ENCODE measurements around the gene NFIB. TPM values are rescaled to one million over a fixed set of nuclear protein-coding genes. Genes with fewer than 3 reads are reported as not detected.

The NFIB gene
- total and polyA plus RNA-seq, 2 of the 13 experiments (the other 11 are each of a cell fraction or from before 2014, with no cell fraction given): 0.98 to 4.6 TPM

DNA sequence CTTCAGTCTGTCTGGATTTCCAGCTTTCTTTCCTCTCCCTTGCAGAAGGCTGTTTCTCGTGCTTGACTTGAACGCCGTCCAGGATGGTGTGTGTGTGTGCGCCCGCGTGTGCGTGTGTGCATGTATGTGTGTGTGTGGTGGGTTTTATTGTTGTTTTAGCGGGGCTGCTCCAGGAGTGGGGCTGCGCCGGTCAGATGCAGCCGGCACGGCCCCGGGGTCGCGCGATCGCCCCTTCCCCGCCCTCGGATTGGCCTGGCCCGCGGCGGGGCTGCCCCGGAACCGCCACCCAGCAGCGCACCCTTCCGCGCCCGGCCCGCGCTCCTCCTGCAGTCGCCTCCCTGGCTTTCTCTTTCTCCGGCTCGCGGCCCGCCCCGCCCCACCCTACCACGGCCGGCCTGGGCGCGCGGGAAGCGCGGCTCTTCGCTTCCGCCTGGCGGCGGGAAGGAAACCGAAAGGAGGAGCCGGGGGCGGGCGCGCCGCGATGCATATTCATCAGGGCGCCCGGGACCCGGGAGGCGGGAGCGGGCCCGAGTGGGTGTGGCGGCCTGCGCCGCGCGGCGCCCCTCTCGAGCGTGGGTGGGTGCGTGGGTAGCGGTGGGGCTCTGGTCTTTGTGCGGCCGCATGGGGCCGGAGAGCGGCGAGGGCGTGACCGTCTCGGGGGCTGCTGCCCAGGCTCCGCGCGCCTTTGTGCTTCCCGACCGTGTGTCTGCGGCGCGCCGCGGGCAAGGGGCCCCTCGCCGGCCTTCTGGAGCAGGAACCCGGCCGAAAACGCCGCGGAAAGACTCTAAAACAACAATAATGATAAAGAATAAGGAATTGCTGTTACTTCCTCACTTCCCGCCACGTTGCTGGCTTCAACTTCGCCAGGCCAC lies 8.5 kb upstream of the NFIB start (continued):
- TF ChIP-seq ZNF713 (CRISPR knock-in tag; IDR thresholded peaks at IDR 0.05) (no peak), SRY (CRISPR knock-in tag; IDR thresholded peaks at IDR 0.05) (no peak), TOE1 (CRISPR knock-in tag; IDR thresholded peaks at IDR 0.05) (peak; percentile 24; the same call in 1 of the 2 replicates), ZMYM4 (CRISPR knock-in tag; IDR thresholded peaks at IDR 0.05) (peak; percentile 80), KLF12 (CRISPR knock-in tag; IDR thresholded peaks at IDR 0.05; ENCODE audit: borderline replicate concordance) (peak; percentile 79; the same call in 1 of the 2 replicates), SP2 (CRISPR knock-in tag; IDR thresholded peaks at IDR 0.05) (no peak), ZNF543 (CRISPR knock-in tag; IDR thresholded peaks at IDR 0.05) (0 out of 2 replicates have a peak, but pooled peaks have one; percentile 80), CBX1 (IDR thresholded peaks at IDR 0.05; ENCODE audit: low read depth) (peak; percentile 70)
- TF ChIP-seq, protein P1, sequence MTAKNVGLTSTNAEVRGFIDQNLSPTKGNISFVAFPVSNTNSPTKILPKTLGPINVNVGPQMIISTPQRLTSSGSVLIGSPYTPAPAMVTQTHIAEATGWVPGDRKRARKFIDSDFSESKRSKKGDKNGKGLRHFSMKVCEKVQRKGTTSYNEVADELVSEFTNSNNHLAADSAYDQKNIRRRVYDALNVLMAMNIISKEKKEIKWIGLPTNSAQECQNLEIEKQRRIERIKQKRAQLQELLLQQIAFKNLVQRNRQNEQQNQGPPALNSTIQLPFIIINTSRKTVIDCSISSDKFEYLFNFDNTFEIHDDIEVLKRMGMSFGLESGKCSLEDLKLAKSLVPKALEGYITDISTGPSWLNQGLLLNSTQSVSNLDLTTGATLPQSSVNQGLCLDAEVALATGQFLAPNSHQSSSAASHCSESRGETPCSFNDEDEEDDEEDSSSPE (CRISPR knock-in tag; IDR thresholded peaks at IDR 0.05): peak; percentile 92
- TF ChIP-seq, protein P2, sequence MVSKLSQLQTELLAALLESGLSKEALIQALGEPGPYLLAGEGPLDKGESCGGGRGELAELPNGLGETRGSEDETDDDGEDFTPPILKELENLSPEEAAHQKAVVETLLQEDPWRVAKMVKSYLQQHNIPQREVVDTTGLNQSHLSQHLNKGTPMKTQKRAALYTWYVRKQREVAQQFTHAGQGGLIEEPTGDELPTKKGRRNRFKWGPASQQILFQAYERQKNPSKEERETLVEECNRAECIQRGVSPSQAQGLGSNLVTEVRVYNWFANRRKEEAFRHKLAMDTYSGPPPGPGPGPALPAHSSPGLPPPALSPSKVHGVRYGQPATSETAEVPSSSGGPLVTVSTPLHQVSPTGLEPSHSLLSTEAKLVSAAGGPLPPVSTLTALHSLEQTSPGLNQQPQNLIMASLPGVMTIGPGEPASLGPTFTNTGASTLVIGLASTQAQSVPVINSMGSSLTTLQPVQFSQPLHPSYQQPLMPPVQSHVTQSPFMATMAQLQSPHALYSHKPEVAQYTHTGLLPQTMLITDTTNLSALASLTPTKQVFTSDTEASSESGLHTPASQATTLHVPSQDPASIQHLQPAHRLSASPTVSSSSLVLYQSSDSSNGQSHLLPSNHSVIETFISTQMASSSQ (IDR thresholded peaks at IDR 0.05; ENCODE audit: low read depth): no peak
- TF ChIP-seq, protein P2 (CRISPR knock-in tag; IDR thresholded peaks at IDR 0.05; ENCODE audit: borderline replicate concordance): peak; percentile 25; the same call in 1 of the 2 replicates
- TF ChIP-seq, protein P3, sequence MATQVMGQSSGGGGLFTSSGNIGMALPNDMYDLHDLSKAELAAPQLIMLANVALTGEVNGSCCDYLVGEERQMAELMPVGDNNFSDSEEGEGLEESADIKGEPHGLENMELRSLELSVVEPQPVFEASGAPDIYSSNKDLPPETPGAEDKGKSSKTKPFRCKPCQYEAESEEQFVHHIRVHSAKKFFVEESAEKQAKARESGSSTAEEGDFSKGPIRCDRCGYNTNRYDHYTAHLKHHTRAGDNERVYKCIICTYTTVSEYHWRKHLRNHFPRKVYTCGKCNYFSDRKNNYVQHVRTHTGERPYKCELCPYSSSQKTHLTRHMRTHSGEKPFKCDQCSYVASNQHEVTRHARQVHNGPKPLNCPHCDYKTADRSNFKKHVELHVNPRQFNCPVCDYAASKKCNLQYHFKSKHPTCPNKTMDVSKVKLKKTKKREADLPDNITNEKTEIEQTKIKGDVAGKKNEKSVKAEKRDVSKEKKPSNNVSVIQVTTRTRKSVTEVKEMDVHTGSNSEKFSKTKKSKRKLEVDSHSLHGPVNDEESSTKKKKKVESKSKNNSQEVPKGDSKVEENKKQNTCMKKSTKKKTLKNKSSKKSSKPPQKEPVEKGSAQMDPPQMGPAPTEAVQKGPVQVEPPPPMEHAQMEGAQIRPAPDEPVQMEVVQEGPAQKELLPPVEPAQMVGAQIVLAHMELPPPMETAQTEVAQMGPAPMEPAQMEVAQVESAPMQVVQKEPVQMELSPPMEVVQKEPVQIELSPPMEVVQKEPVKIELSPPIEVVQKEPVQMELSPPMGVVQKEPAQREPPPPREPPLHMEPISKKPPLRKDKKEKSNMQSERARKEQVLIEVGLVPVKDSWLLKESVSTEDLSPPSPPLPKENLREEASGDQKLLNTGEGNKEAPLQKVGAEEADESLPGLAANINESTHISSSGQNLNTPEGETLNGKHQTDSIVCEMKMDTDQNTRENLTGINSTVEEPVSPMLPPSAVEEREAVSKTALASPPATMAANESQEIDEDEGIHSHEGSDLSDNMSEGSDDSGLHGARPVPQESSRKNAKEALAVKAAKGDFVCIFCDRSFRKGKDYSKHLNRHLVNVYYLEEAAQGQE (IDR thresholded peaks at IDR 0.05; ENCODE audit: borderline replicate concordance in 1 of 2, low read depth in 1 of 2, low read length in 2 of 2): no peak

Data from HepG2 (cell line).